Ramos (cell line): ENCODE data around the gene NOTCH4.

ENCODE experiments used
- in situ Hi-C: fragments of 300-500 bp; cut with MboI; formaldehyde crosslinking; loops from one replicate; pipeline ENCODE4 v1.14.3; 2022; ENCODE audit warnings: low sequenced_read_pairs; ENCODE audit not compliant: unreplicated experiment

NOTCH4 gene

GRCh38 chr6:32184084-32184640, 39.7 kb downstream of the NOTCH4 start, which contains the start of gene AGER:
AGER (minus strand) TSS chr6:32184253; CDS start chr6:32184222, 31 bp downstream.
- in situ Hi-C loops = no loop called here

GRCh38 chr6:32183483-32184083, 40.3 kb downstream of the NOTCH4 start:
- in situ Hi-C loops = no loop called here

DNA sequence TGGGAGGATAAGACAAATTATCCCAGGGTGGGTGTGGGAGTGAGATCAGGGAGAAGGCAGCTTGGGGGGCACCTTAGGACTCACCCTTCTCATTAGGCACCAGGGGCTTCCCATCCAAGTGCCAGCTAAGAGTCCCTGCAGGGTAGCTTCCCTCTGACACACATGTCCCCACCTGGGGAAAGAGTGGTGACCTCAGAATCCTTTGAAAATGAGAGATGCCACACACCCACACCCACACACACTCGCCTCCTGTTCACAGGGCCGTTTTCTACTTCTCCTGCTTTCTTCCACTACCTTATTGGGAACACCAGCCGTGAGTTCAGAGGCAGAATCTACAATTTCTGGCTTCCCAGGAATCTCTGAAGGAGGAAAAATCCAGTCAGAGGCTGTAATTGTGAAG, 40.8 kb downstream of the NOTCH4 start:
- in situ Hi-C loops = no loop called here

DNA sequence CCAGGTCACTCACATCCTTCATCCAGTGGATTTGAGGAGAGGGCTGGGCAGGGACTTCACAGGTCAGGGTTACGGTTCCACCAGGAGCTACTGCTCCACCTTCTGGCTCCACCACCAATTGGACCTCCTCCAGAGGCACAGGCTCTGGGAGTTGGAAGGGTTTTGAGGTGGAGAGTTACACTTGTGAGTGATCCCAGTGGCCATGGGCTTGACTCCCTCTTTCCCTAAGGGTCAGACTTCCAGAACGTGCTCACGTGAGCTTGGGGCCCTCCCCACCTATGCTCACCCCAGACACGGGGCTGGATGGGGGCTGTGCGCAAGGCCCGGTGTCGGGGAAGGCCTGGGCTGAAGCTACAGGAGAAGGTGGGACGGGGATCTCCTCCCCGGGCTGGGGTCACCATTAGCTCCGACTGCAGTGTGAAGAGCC, 41.3 kb downstream of the NOTCH4 start:
- in situ Hi-C loops = no loop called here

DNA sequence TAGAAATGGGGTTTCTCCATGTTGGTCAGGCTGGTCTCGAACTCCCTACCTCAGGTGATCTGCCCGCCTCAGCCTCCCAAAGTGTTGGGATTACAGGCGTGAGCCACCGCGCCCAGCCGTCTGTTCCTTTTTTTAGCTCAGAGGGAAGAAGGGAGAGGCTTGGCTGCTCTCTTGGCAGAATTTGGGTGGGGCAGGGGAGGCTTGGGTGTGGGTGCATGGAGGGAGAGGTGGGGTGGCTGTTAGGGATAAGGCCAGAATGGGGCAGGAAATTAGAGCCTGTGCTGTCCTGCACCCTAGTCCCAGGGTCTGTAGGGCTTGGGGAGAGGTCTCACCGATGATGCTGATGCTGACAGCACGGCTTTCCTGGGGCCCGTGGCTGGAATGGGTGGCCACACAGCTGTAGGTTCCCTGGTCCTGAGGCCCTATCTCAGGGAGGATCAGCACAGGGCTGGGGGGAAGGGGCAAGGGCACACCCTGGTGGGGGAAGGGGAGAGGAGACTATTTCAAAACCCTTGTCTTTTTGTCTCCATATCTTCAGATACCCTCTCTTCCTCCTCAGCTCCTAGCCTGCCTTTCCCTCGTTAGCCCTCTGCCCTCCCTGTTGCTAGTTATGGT, 41.8 kb downstream of the NOTCH4 start:
- in situ Hi-C loops = no loop called here

DNA sequence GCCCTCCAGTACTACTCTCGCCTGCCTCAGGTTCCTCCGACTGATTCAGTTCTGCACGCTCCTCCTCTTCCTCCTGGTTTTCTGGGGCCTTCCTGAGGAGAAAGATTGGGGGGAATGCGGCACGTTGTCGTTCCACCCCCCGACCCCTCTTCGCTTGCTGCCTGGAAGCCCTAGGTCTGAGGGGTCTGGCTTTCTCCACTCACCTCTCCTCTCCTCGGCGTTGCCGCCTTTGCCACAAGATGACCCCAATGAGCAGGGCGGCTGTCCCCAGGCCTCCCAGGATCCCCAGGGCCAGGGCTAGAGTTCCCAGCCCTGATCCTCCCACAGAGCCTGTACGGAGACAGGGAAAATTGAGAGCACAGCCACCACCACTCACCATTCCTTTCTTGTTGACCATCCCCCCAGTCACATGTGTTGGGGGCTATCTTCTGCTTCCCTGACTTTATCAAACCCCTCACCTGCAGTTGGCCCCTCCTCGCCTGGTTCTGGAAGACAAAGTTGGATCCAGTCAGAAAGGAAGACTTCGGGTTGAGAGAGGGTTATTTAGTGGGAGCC, 42.6 kb downstream of the NOTCH4 start:
- in situ Hi-C loops = no loop called here

GRCh38 chr6:32179766-32180405, 44.0 kb downstream of the NOTCH4 start:
- in situ Hi-C loops = no loop called here

- in situ Hi-C loops = no loop called here
These were observed 45.1 kb downstream of the NOTCH4 start for GRCh38 chr6:32178547-32179440.

GRCh38 chr6:32177788-32178546, 45.9 kb downstream of the NOTCH4 start, which contains the start of gene RNF5:
RNF5 (plus strand) TSS chr6:32178405; CDS start chr6:32178512, 107 bp downstream.
- in situ Hi-C loops = no loop called here

- in situ Hi-C loops = no loop called here
These were observed 46.6 kb downstream of the NOTCH4 start for GRCh38 chr6:32177183-32177787.

- in situ Hi-C loops = no loop called here
These were observed 47.2 kb downstream of the NOTCH4 start for GRCh38 chr6:32176476-32177182.

GRCh38 chr6:32175711-32176475, 48.0 kb downstream of the NOTCH4 start, which contains the start of gene AGPAT1:
AGPAT1 (minus strand) TSS chr6:32176084; CDS start chr6:32171496, 4,588 bp downstream.
- in situ Hi-C loops = no loop called here

DNA sequence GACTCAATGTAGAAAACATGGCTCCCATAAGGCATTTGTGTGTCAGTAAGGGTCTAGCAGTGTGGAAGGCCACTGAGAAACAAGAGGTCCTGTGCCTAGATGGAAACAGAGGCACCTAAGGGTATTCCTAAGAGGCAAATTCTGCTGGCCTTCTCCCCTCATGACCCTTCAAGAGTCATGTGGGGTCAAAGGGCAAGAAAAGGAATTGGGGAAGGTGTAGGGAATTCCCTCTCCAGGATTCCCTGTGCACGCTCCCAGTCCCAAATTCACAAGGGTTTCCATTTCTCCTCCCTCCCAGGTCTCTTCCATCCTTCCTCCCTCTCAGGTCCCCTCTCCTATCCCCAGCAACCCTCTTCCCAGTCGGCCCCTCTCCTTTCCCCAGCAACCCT, 48.6 kb downstream of the NOTCH4 start:
- in situ Hi-C loops = no loop called here

- in situ Hi-C loops = no loop called here
These were observed 49.5 kb downstream of the NOTCH4 start for GRCh38 chr6:32174416-32174815.

DNA sequence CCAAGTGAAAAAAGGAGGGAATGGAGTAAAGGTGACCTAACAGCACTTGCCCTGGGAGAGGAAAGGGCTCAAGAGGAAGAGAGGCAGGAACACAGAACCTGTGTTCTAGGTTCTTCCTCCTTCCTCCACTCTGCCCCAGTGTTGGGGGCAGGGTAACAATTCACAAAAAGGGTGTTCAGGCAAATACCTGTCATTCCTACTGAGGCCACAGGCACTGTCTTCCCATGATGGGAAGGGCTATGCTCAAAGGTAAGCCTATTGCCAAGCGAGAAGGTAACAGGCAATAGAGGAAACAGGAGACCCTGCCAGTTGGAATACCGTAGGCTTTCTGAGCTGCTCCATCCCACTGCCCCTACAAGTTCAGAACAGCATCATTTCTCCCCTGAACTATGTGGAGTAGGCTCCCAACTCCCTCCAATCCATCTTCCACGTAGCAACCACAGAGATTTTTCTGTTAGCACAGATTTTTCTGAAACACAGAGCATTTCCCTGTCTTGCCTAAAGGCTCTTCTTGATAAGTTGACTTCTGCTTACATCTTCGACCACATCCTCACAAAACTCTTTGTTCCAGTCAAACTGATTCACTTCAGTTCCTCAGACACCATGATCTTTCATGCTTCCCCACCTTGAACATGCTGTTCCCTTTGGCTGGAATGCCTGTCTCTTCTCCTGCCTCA, 50.7 kb downstream of the NOTCH4 start:
- in situ Hi-C loops = no loop called here

DNA sequence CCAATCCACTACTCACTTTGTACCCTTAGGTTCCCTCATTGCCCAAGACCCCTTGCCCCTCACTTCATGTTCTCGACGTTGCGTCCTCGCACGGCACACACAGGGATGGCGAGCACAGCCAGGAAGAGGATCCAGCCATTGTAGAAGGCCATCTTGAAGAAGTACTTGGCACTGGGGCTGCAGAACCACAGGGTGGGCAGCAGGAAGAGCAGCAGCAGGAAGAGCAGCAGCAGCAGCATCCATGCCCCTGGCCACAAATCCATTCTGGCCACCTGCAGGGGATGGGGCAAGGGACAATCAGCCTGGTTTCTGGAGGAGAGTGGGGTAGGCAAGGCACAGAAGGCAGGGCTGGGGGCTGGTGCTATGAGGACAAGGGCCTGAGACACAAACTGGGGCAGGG, 52.6 kb downstream of the NOTCH4 start:
- in situ Hi-C loops = no loop called here

DNA sequence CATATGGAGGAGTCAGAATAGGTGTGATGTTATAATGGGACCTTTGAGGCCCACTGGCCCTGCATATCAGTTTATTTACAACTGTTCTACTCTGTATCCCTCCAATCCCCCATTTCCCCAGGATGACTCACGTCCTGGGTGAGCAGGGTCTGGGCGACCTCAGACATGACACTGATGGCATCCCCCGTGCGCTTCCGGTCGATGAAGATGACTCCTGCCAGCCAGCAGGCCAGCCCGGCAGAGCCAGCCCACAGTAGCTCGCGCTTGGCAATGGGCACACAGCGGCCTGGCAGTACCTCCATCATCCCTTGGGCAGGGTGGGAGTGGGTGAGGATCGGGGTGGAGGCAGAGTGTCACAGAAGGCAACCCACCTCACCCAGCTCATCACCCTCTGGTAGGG, 53.6 kb downstream of the NOTCH4 start:
- in situ Hi-C loops = no loop called here
